ENCODE measurements around the gene PARD3B. TPM values are rescaled to one million over a fixed set of nuclear protein-coding genes. Genes with fewer than 3 reads are reported as not detected.

Gene PARD3B
- total RNA-seq, 1 experiment from 2014 or later: 3.6 TPM

DNA sequence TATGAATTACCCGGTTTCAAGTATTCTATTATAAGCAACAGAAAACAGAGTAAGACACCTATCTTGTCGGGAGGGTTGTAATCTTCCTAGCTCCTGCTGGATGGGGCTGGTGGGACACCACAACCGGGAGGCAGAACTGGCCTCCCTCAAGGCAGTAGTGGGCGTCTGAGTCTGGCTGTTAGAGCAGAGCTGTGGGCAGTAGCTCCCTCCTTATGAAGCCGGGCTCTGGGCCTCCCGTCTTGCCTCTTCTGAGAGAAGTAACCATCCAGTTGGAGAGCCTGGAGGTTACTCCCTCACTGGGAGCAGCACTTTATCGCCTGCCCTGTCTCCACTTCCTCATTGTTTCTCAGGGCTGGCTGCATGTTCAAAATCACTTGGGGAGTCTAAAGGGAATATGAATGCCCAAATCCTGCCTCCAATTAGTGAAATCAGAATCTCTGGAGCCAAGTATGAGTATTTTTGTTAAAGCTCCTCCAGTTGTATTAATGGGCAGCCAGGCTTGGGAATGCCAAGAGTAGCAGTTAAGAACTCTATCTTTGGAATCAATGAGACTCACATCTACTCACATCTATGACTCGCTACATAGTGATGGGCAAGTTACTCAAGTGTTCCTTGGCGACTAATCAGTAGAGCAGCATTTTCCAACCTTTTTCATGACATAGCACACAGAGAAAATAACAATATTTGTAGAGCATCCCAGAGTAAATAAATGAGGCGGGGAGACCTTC, 1109.8 kb downstream of the PARD3B start:
- Histone ChIP-seq H3K4me3 (ENCODE audit: low read depth in 2 of 2, low read length in 2 of 2) (no peak overlapping the region), H3K9me3 (ENCODE audit: control insufficient read depth, insufficient read depth, low read depth, low read length) (no peaks in the 10 kb centered on the region), H3K4me1 (ENCODE audit: control insufficient read depth, insufficient read depth, low read length) (no peaks in the 10 kb centered on the region), H3K27ac (ENCODE audit: low read length) (no peak overlapping the region), H3K36me3 (ENCODE audit: control insufficient read depth, insufficient read depth, low read length) (no peaks in the 10 kb centered on the region), H3K27me3 (ENCODE audit: control insufficient read depth, insufficient read depth, low read length) (no peaks in the 10 kb centered on the region; the same call in 1 of the 2 replicates)
- ATAC-seq: no peak
- ChIA-PET POLR2A (no interaction called here), CTCF (no interaction called here)
- intact Hi-C loops (cut with micrococcal nuclease; ENCODE audit: unreplicated experiment): no loop called here
- no peak for DNase-seq (ENCODE audit: low read depth, low spot score)
- no TSS peak for BruUV-seq (replicated peaks)
- TF ChIP-seq, protein P1, sequence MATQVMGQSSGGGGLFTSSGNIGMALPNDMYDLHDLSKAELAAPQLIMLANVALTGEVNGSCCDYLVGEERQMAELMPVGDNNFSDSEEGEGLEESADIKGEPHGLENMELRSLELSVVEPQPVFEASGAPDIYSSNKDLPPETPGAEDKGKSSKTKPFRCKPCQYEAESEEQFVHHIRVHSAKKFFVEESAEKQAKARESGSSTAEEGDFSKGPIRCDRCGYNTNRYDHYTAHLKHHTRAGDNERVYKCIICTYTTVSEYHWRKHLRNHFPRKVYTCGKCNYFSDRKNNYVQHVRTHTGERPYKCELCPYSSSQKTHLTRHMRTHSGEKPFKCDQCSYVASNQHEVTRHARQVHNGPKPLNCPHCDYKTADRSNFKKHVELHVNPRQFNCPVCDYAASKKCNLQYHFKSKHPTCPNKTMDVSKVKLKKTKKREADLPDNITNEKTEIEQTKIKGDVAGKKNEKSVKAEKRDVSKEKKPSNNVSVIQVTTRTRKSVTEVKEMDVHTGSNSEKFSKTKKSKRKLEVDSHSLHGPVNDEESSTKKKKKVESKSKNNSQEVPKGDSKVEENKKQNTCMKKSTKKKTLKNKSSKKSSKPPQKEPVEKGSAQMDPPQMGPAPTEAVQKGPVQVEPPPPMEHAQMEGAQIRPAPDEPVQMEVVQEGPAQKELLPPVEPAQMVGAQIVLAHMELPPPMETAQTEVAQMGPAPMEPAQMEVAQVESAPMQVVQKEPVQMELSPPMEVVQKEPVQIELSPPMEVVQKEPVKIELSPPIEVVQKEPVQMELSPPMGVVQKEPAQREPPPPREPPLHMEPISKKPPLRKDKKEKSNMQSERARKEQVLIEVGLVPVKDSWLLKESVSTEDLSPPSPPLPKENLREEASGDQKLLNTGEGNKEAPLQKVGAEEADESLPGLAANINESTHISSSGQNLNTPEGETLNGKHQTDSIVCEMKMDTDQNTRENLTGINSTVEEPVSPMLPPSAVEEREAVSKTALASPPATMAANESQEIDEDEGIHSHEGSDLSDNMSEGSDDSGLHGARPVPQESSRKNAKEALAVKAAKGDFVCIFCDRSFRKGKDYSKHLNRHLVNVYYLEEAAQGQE (IDR thresholded peaks at IDR 0.05; ENCODE audit: insufficient read depth in 1 of 2, low read depth in 2 of 2, low read length in 1 of 2): no peak
- TF ChIP-seq TCF7L2 (IDR thresholded peaks at IDR 0.05; ENCODE audit: low read depth, low read length) (no peak), POLR2AphosphoS5 (IDR thresholded peaks at IDR 0.05; ENCODE audit: low read depth, low read length) (no peak), SIN3A (IDR thresholded peaks at IDR 0.05; ENCODE audit: borderline replicate concordance, insufficient read depth, low read depth, low read length) (no peak)
- TF ChIP-seq, protein P2, sequence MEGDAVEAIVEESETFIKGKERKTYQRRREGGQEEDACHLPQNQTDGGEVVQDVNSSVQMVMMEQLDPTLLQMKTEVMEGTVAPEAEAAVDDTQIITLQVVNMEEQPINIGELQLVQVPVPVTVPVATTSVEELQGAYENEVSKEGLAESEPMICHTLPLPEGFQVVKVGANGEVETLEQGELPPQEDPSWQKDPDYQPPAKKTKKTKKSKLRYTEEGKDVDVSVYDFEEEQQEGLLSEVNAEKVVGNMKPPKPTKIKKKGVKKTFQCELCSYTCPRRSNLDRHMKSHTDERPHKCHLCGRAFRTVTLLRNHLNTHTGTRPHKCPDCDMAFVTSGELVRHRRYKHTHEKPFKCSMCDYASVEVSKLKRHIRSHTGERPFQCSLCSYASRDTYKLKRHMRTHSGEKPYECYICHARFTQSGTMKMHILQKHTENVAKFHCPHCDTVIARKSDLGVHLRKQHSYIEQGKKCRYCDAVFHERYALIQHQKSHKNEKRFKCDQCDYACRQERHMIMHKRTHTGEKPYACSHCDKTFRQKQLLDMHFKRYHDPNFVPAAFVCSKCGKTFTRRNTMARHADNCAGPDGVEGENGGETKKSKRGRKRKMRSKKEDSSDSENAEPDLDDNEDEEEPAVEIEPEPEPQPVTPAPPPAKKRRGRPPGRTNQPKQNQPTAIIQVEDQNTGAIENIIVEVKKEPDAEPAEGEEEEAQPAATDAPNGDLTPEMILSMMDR (IDR thresholded peaks at IDR 0.05): no peak
- in situ Hi-C loops (cut with HindIII; ENCODE audit: low pct_unique_long_range_greater_than_20kb, low sequenced_read_pairs): no loop called here

DNA sequence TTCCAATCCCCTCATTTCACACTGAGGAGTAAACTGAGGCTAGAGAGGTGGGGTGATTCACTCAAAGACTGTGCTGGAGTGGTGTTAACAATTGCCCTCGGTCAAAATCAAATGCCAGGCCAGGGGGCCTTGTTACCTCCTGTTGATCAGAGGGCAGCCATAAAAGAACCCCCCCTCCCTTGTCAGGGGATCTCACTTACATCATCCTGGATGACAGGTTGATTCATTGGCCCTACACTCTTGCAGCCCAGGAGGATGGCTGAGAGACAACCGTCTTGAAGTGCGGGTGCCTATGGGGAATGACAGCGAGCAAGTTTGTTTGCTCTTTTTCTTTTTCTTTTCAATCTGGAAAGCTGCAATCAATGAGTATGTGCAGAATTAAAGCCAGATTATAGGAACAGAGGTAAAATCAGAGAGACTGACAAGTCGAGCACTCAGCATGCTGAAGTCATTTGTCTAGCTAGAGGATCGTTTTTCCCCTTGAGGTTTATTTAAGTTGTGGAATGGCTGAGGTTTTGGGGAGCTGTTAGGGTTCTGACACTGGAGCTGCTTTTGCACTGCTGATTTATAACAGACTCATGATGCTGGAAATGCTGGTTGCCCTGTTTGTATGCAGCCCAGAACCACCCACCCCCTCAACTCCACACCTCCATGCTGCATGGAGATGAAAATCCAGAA, 1110.6 kb downstream of the PARD3B start:
- no peak for DNase-seq (ENCODE audit: low read depth, low spot score)
- Histone ChIP-seq H3K4me3 (ENCODE audit: low read depth in 2 of 2, low read length in 2 of 2) (no peak overlapping the region), H3K4me1 (ENCODE audit: control insufficient read depth, insufficient read depth, low read length) (no peaks in the 10 kb centered on the region), H3K9me3 (ENCODE audit: control insufficient read depth, insufficient read depth, low read depth, low read length) (no peaks in the 10 kb centered on the region), H3K36me3 (ENCODE audit: control insufficient read depth, insufficient read depth, low read length) (no peaks in the 10 kb centered on the region), H3K27ac (ENCODE audit: low read length) (no peak overlapping the region), H3K27me3 (ENCODE audit: control insufficient read depth, insufficient read depth, low read length) (no peaks in the 10 kb centered on the region; the same call in 1 of the 2 replicates)
- ChIA-PET POLR2A (no interaction called here), CTCF (no interaction called here)
- ATAC-seq: no peak
- in situ Hi-C loops (cut with HindIII; ENCODE audit: low pct_unique_long_range_greater_than_20kb, low sequenced_read_pairs) (no loop called here), intact Hi-C loops (cut with micrococcal nuclease; ENCODE audit: unreplicated experiment) (no loop called here)
- no TSS peak for BruUV-seq (replicated peaks)
- TF ChIP-seq, protein P2 (IDR thresholded peaks at IDR 0.05): no peak
- TF ChIP-seq, protein P1 (IDR thresholded peaks at IDR 0.05; ENCODE audit: insufficient read depth in 1 of 2, low read depth in 2 of 2, low read length in 1 of 2): no peak
- TF ChIP-seq SIN3A (IDR thresholded peaks at IDR 0.05; ENCODE audit: borderline replicate concordance, insufficient read depth, low read depth, low read length) (no peak), TCF7L2 (IDR thresholded peaks at IDR 0.05; ENCODE audit: low read depth, low read length) (no peak), POLR2AphosphoS5 (IDR thresholded peaks at IDR 0.05; ENCODE audit: low read depth, low read length) (no peak)

All from Panc1 (cell line).